PFSK-1 (cell line): ENCODE data around the gene LPCAT1.

Experiments used
- POLR2AphosphoS5 ChIP-seq: IDR thresholded peaks from 2 replicates; pipeline ENCODE4 v1.6.1; 2012; ENCODE audit warnings: low read depth, mild to moderate bottlenecking, control low read depth, low read length, moderate library complexity
- REST ChIP-seq, 2 experiments: IDR thresholded peaks; 2 replicates each; pipeline versions ENCODE4 v1.6.1 to v1.8.0; 2011 to 2012; ENCODE audit warnings: low read depth in 2 of 2, low read length in 2 of 2, control low read depth in 1 of 2, inconsistent platforms in 1 of 2, mild to moderate bottlenecking in 1 of 2, moderate library complexity in 1 of 2; ENCODE audit not compliant: insufficient read depth in 1 of 2
- TAF1 ChIP-seq: IDR thresholded peaks from 2 replicates; pipeline ENCODE4 v1.6.1; 2012; ENCODE audit warnings: low read length, control low read depth, borderline replicate concordance; ENCODE audit not compliant: insufficient read depth

DNA sequence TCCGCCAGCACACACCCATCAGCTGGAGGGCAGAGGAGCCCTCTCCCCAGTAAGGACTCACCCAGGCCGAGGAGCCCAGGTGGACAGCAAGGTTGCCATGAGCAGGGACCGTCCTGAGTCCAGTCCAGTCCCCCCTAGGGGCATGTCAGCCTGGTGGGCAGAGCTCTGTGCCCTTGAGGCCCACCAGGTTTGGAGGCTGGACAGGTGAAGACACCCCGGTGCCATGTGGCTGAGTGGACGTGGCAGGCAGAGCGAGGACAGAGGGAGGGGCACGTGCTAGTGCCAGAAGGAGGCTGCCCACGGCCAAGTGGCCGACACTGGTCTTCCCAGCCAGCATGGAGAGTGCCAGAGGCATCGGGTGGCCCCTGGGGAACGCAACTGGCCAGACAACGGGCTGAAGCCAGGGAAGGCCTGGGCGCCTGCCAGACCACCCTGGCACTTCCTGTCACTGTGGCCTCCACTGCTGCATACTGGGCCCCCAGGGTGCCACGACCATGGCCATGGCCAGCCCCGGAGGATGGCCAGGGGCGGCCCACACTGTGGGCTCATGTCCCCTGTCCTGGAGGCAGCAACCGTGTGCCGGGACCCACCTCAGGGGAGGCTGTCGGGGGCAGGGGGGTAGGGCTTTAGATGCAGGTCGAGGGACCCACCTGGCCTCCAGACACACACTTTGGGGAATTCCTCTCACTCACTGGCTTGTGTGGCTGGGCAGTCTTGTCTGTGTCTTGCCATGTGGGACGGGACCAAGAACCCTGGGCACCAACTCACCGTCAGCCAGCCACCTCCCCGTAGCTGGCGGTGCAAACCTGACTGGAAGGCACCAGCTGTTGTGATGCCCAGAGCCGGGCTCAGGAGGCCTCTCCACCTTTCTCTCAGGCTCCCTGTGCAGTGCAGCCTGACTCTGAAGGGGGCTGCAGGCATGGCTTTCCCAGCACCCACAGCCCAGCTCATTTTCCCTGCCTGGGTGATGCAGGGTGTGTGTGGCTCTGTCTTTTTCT is 42.3 kb upstream of the LPCAT1 start:
- no peak for TF ChIP-seq POLR2AphosphoS5
- TF ChIP-seq REST (IDR thresholded peaks at IDR 0.05; ENCODE audit: insufficient read depth in 1 of 2, low read depth in 2 of 2, low read length in 2 of 2), result no peak
- TF ChIP-seq TAF1, result no peak
